GM21737 (cell line): Measurements from ENCODE around the gene SLCO3A1.
"Not testable (repeated sequence)": the region's sequence is repeated elsewhere in the genome, so short reads cannot be mapped to it uniquely, and the experiment has no call there.

Experiments used
- ATAC-seq: cut with Tn5 transposase; IDR thresholded peaks from one replicate; pipeline ENCODE4 v1.9.1; 2021; ENCODE audit warnings: mild to moderate bottlenecking, moderate library complexity; ENCODE audit not compliant: unreplicated experiment

The SLCO3A1 gene

DNA sequence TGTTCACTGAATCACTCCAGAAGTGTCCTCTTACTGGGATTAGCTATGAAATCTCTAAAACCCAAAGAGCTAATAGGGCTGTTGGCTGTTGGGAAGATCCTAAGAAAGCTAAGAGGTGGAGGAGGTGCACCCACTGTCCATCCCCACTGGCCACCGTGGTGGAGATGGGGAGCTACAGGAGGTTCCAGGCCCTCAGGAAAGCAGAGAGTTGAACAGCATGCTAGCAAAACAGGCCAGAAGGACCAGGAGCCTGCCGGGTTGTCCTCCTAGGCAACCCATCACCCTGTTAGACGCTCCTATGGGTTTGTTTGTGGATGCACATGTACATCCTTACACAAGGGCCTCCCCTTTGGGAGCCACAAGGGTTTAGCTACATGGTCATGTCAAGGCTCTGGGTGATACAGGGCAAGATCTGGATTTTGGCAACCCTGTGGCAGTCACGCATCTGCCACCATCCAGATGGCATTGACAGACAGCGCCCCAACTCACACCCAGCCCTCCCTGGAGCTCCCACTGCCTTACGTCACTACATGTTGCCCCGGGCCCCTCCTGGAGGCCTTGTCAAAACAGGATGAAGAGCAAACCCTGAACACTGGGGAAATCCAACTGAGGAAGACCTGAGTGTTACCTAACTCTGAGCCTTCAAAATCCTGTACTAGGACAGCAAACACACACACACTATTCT, 208.1 kb downstream of the SLCO3A1 start:
- no peak for ATAC-seq

DNA sequence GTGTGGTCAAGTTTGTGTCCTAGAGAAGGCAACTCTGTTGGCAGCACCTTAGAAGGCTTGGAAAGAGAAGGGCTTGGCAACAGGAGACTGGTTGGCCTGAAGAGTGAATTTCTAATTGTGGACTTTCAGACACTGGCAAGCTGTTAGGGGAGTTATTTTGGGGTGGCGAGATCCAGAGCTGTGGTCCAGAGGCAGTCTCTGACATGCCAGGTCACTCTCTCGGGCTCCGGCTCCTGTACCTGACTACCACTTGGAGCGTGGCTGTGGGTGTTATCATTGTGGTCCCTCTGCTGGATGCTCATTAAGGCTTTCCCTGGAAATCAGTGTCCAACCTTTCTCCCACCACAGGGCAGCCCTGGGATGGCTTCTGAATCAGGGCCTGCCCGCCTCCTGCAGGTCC, 209.0 kb downstream of the SLCO3A1 start:
- no peak for ATAC-seq

DNA sequence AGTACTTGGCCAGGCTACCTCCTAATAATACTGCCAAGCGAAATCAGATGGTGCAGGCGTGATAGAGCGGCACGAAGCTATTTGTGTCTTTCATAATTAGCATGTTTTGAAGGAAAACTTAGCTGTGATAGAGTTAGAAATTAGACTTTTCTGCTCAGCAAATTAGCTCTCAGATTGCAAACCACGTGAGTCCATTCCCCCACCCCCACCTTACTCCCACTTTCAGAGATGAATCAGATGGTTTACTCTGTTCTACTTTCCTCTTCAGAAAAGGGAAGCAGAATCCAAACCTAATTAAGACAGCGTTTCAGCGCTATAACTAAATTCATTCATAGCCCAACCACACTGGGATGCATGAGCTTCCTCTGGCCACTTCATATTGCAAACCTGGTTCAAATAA, 214.6 kb downstream of the SLCO3A1 start:
- ATAC-seq = peak; percentile 39

DNA sequence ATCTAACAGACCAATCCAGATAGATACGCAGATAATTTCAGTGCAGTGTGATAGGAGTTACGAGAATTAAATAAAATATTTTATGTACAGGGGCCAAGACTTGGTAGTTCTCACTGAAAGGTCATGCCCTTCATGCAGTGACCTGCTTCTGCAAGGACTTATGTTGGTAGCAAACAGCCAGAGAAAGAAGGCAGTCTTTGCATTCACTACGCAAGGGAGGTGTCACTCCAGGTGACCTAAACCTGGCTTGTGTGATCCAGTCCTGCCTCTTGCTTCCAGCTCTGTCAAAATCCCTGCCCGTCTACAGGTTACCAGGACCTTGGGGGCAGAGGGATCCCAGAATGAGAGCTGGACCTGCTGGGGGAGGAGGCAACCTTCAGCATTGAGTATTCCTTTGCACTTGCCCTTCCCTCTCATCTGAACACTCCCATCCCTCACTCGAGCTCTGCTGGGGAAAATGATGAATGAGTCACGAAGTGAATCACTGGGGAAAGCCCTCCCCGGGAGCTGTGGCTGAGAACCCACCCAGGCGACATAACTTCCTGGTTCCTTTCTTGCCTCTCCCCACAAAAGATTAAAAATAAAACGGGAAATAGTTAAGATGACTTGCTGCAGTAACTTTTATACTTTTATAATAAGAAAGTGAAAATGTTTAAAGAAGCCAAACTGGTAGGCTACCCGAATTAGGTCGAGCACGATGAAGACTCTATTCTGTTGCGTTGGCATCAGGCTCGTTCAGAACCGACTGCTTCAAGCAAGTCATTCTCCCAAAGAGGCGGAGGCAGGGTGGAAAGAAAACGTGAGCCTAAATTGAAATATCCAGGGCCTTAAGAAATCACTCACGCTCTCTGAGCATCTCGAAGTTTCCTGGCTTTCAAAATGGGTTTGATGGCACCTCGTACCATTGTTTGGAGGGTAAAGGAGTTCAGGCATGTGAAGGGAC, 216.1 kb downstream of the SLCO3A1 start:
- peak; percentile 49 for ATAC-seq

DNA sequence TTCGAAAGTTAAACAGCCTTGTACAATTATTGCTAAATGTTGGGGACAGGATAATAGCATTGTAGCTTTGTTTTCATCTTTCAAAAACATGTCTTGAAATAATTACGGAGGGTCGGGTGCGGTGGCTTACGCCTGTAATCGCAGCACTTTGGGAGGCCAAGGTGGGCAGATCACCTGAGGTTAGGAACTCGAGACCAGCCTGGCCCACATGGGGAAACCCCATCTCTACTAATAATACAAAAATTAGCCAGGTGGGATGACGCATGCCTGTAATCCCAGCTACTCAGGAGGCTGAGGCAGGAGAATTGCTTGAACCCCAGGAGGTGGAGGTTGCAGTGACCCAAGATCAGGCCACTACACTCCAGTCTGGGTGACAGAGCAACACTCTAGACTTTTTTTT, 216.7 kb downstream of the SLCO3A1 start:
- not testable (repeated sequence) for ATAC-seq

DNA sequence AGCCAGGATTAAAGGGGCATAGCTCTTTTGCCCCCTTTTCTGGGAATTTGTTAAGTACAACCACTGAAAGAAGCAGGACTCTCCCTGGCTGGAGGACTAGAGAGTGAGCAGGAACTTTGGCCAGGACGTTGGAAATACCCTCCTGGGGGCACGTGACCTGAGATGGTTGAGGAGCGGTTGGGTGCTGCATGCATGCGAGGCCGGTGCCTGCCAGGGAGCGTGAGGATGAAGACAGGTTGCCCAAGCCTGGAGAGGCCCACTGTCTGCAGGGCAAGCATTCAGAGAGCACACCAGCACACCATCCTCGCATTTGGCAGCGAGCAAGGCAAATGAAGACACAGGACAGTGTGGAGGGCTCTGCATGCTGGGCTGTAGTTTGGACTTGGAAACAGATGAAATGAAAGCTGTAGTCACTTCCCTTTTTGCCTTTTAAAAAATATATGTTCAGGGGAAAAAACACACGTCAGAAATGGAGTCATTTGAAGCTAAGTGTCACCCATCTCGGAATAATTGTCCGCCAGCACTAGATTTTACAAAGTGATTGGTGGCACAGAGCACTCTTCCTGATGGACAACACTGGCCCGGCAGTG, 217.6 kb downstream of the SLCO3A1 start:
- ATAC-seq = no peak

DNA sequence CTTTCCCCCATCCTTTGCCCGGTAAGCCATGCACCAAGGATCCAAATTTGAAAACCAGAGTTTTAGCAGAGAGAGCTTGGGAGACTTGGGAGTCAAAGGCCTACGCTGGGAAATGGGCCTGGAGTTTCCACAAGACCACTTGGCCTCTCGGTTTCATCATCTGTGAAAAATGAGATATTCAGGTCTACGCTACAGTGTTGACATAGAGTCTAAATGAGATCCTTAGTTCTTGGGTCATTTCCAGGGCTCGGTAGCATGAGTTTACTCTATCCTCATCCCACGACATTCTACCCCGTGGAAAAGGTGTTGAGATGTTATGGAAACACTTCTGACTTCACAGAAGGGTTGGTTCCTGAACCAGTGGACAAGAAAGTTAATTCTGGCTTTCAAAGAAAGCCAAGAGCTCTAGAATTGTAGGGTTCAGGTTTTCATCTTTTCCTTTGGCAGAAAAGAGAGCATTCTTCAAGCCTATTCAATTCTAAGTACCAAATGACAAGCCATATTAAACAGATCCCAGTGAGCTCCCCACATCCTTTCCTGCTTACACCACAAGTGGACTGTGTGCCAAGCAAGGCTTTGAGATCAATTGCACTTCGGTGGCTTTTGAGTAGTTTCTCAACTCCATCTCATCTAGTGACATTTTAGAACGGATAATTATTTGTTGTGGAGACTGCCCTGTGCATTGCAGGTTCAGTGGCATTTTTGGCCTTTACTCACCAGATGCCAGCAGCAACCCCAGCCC, 219.7 kb downstream of the SLCO3A1 start:
- no peak for ATAC-seq

DNA sequence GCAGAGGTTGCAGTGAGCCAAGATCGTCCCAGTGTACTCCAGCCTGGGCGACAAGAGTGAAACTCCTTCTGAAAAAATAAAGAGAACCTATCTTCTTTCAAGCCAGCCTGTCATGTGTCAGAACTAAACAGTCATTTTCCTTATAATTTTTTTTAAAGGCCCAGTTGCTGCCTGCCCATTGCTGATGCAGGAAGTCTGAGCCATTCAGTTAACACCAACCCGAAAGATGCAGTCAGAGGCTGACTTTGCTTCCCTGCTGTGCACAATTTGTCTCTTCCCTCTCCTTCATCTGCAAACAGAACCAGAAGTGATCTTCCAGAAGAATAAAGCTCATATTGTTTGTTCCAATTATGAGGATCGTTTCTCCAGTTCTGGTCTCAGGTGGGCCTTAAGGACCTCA, 220.6 kb downstream of the SLCO3A1 start:
- ATAC-seq = no peak

DNA sequence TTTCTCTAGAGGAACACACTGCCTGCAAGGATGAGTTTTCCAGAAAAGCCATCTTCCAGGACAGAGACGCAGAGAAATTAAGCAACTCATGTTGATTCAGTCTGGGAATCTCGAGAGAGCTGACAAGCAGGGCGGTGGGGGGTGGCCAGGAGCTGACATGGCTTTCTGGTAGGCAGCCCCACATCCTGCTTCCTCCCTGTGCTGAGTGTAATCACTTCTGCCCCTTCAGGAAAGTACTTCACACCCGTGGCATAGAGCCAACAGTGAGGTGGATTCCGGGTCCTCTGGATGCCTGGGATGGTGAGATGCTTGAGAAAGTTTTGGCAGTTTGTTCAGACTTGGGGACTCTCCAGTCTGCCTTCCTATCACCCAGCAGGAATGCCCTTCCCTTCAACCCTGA, 221.1 kb downstream of the SLCO3A1 start:
- no peak for ATAC-seq

DNA sequence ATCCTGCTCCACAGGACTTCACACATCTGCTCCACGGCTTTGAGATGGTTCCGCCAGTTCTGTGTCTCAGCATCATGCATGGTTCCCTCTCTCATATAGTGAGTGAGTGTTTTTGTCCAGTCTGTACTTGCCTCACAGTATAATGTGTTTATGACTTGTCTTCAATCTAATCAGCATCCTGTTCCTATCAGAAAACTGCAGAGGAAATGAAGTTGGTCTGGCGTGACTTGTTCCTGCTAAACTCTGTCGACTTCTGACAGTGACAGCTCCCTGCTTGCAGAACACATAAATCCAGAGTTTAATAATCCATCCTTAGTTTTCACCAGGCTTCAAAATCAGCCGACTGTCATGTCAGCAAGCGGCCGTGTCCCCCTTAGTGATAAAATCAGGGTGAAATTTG, 222.3 kb downstream of the SLCO3A1 start:
- ATAC-seq = no peak

DNA sequence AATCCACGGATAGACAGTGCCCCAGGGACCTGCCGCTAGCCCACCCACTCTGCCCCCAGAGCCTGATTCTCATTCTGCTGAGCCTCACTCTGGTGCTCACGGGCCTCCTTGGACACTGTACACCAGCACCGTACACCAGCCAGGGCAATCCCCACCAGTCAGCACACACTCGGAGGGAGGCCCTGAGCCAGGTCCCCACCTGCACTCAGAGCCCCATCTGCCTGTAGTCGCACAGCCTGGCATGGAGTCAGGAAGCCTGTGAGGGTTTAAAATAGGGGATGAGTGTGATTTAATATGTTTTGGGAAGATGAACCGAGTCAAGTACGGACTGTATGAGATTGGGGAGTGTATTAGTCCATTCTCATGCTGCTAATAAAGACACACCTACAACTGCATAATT, 223.0 kb downstream of the SLCO3A1 start:
- no peak for ATAC-seq

DNA sequence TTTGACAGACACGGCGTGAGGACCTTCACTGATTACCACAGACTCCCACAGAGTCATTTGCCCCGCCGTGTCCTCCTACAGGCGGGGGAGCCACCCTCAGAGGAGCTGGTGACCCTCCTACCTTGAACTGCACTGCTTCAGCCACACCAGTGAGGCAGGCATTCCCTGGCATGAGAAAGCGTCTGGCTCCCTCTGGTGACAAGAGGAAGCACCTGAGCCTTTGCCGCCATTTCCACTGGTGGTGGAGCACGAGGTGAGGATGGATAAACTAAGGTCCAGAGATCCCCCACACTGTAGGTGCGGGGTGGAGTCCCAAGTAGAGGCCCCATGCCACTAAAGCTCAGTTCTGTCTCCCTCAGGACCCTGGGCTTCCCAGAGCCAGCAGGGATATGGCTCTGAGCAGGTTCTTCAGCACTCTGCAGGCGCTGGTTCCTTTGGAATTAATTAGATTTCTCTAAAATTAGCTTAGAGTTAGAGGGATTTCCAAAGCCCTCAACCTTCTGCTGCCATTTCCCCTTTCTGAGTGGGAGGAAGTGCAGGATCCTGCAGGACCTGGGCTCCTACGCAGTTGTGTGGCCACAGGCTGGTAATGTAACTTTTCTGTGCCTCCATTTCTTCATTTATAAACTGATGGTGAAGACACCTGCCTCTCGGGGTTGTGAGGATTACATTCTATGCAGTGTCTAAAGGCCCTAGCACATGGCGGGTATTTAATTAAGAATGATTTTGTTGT, 224.0 kb downstream of the SLCO3A1 start:
- no peak for ATAC-seq

DNA sequence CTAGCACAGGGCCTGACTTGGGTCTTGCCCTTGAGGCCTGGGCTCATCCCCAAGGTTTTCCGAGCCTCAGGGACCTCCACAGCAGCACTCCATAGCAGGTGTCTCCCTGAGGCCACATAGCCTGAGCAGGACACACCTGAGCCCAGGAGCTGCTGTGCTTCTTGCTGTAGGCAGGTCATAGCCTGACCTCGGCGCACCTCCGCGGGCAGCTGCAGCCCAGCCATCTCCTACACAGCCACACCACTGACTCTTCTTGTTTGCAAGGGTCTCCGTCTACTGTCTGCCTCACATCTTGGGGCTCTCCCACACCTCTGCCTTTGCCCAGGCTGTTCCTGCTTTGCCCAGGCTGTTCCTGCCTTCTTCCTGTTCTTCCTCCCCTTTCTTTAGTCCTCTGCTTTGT, 224.8 kb downstream of the SLCO3A1 start:
- ATAC-seq = no peak

DNA sequence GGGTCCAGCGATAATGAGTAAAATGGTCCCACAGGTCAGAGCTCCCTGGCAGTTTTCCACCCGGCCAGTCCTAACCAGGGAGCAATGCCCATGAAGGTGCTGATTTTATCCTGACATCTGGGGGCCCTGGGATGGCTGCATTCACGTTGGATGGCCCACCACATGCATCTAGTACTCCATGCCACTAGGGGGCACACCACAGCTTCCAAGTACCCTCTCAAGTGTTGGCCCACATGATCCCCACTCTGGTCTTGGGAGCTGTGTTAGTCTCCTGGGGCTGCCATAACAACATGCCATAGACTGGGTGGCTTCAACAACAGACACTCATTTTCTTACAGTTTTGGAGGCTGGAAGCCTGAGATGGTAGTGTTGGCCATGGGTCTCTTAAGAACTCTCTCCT, 225.5 kb downstream of the SLCO3A1 start:
- no peak for ATAC-seq

DNA sequence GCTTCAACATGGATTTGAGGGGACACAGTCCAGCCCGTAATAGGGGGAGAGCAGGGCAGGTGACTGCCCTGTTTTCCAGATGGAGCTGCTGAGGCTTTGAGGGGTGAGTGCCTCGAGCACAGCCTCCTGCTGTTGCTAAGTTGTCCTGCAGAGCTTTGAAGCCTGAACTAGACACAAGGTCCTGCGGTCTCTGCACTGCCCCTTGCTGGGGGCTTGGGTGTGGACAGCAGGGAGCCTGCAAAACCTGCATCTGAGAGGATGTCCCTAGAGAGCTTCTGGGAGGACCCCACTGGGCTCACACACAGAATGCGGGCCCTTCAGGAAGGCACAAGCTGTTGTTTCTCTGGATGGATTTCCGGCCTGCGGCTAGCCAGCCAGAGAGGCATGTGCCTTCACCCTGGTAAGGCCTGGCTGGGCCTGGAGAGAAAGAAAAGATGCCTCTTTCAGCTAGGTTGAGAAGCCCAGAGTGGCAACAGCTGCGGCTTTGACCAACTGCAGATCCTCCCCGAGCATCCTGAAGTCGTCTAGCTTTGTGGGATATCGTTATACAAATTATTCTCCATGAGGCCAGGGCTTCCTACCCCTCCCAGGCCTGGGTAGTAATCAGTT, 226.2 kb downstream of the SLCO3A1 start:
- no peak for ATAC-seq

DNA sequence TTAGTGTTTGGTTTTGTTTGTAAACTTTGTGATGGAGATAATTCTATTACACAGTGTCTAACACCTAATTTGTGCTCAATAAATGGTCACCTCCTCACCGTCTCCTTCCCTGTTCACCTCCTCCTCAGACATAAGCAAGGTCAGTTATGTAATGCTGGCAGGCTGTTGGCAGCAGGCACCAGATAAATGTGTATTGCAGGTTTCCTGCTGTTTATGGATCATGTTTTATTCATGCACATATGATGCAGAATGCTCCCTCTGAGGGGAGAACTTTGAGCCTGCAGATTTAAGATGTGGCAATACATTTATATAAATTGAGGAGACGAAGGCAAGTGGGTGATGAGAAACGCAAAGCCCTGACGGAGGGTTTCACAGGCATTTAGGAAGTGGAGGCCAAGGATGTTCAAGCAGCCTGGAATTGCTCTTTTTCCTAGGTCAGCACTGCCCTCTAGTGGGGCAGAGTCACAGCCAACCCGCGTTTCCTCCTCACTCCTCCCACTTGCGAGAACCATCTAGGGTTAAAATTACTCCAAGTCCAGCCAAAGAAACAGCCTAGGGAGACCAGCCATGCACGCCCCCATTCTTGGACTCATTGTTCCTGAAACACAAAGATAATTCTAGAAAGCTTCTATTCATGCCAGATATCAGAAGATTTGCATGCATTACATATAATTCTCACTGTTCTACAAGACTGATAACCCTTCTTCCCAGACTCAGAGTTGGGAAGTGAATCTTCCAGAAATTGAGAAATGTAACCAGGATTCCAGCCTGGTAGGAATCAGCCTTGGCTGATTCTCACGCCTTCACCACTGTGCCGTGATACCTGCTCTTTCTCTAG, 228.7 kb downstream of the SLCO3A1 start:
- no peak for ATAC-seq

DNA sequence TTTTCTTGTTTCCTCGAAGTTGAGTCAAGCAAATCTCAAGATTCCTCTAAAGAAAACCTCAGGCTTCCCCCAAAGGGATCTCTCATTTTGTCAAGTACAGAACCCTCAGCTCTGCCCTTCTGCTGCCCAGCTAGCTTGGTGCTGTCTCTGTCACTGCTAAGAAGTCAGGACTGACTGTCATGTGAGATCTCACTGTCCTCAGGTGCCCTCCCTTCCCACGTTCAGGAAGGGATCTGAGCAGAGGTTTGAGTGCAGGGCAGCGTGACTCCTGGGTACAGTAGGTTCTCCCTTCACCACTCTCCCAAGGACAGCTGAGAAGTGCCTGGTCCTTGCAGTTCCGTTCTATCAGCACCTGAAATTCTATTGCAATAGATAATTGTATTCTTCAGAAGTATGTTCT, 229.7 kb downstream of the SLCO3A1 start:
- no peak for ATAC-seq

DNA sequence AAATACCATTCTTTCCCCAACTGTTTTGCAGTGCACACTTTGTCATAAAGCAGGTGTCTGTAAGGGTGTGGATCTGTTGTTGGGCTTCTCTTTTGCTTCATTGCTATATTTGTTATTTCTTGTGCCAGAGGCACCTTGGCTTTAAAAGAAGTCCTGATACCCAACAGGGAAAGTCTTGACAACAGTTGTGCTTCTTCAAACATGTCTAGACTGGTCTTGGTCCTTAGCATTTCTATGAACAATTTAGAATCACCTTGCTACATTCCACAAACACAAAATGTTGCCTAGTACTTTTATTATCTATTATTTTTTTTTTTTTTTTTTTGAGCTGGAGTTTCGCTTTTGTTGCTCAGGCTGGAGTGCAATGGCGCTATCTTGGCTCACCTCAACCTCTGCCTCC, 233.7 kb downstream of the SLCO3A1 start:
- ATAC-seq = no peak

DNA sequence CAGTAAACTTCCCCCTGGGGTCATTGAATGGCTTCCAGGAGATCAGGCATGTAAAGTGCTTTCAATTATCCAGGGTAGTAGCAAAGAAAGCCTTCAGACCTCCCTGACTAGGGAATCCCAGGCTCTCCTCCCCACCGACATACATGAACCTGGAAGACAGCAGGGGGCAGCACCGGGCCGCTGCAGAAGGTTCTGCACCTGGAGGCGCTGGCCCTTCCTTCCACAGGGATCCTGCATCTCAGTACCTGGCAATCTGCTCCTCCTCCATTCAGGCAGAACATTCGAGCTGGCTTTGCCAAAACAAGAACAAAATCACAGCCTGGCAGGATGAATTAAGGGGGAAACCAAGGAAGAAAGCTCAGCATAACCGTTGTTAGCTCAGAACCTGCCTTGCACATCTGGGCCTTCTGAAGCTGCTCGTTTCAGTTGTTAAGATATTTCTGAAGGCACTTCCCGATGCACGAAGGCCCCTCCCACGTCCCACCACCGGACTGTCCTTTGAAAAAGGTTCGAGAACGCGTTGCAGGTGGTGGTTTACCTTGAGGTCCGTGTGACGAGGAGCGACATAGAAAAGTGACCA, 237.7 kb downstream of the SLCO3A1 start:
- no peak for ATAC-seq
